Activated T-cell treated with anti-CD3 and anti-CD28 coated beads for 1 hour (primary cell): ENCODE measurements around the gene ANKMY2.

ENCODE experiments used
- DNase-seq: peaks from one replicate; pipeline ENCODE4 v3.0.0-alpha.2; 2020; ENCODE audit warnings: low read depth

Gene ANKMY2

GRCh38 chr7:16579216-16579615 is 66.3 kb downstream of the ANKMY2 start:
- DNase-seq = no peak

GRCh38 chr7:16571941-16572340 is 73.6 kb downstream of the ANKMY2 start:
- no peak for DNase-seq

GRCh38 chr7:16564909-16565426 is 80.6 kb downstream of the ANKMY2 start:
- DNase-seq = no peak

- no peak for DNase-seq
Measured at GRCh38 chr7:16564023-16564380, 81.6 kb downstream of the ANKMY2 start.

- DNase-seq = no peak
Measured at GRCh38 chr7:16563281-16564022, 82.1 kb downstream of the ANKMY2 start.

GRCh38 chr7:16562456-16563220 is 82.9 kb downstream of the ANKMY2 start:
- DNase-seq = no peak

- DNase-seq = no peak
Measured at GRCh38 chr7:16561943-16562342, 83.6 kb downstream of the ANKMY2 start.

GRCh38 chr7:16559497-16560179 is 85.9 kb downstream of the ANKMY2 start:
- DNase-seq = no peak

GRCh38 chr7:16558761-16559302 is 86.7 kb downstream of the ANKMY2 start:
- DNase-seq = no peak

GRCh38 chr7:16556359-16556758 is 89.2 kb downstream of the ANKMY2 start:
- no peak for DNase-seq

- DNase-seq = no peak
Measured at GRCh38 chr7:16554518-16555236, 90.9 kb downstream of the ANKMY2 start.

- no peak for DNase-seq
Measured at GRCh38 chr7:16550671-16551070, 94.9 kb downstream of the ANKMY2 start.
